Measurements from ENCODE around the gene ARHGAP4.

DNA sequence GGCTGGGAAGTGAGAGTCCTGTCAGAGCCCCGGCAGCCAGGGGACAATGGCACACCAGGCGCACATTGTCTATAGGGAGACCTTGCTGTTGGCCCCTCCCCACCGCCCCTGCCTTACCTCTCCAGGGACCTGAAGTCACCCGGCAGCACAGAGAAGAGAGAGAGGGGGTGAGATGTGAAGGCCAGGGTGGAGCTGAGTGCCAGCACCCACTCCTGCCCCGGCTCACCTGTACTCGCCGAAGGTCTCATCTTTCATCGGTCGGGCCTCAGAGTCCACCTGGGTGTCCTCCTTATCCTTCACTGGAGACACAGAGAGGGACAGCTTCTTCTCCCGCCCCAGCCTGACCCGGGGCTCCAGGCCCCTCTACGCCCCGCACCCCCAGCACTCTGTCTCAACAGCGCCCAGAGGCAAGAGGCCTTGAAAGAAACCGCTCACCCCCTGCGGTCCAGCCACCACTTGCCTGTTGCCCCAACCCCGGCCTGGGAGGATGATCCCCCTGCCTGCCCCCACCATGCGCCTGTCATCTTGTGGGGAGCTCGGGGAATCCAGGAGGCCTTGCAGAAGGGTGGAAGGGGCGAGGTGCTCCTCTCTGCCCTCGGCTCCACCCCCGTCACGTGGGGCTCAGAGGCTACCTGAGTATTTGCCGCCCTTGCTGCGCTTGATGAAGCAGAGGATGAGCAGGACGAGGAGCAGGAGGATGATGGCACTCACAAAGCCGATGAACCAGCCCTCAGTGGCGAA, 62.6 kb downstream of the ARHGAP4 start:
- TF ChIP-seq, protein P1, sequence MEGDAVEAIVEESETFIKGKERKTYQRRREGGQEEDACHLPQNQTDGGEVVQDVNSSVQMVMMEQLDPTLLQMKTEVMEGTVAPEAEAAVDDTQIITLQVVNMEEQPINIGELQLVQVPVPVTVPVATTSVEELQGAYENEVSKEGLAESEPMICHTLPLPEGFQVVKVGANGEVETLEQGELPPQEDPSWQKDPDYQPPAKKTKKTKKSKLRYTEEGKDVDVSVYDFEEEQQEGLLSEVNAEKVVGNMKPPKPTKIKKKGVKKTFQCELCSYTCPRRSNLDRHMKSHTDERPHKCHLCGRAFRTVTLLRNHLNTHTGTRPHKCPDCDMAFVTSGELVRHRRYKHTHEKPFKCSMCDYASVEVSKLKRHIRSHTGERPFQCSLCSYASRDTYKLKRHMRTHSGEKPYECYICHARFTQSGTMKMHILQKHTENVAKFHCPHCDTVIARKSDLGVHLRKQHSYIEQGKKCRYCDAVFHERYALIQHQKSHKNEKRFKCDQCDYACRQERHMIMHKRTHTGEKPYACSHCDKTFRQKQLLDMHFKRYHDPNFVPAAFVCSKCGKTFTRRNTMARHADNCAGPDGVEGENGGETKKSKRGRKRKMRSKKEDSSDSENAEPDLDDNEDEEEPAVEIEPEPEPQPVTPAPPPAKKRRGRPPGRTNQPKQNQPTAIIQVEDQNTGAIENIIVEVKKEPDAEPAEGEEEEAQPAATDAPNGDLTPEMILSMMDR (IDR thresholded peaks at IDR 0.05; ENCODE audit: extremely low read depth in 1 of 2, insufficient read depth in 1 of 2, low read depth in 1 of 2, low read length in 2 of 2), result no peak
- TF ChIP-seq POLR2AphosphoS5 (IDR thresholded peaks at IDR 0.05; ENCODE audit: insufficient read depth, low read depth, low read length) (no peak), EZH2 (IDR thresholded peaks at IDR 0.05; ENCODE audit: borderline replicate concordance, low read depth, low read length, severe bottlenecking) (no peak)

All from endothelial cell of umbilical vein (primary cell).